DND-41 (cell line): ENCODE results near the gene HEATR1.

ENCODE experiments used
- CTCF ChIP-seq: IDR thresholded peaks from 2 replicates; pipeline ENCODE4 v1.5.1; 2012; ENCODE audit warnings: borderline replicate concordance, low read length, moderate library complexity, mild to moderate bottlenecking; ENCODE audit not compliant: poor library complexity, severe bottlenecking; ENCODE audit errors: extremely low read depth
- EZH2 ChIP-seq: IDR thresholded peaks from 3 replicates; pipeline ENCODE4 v1.6.1; 2012; ENCODE audit warnings: borderline replicate concordance, low read depth, mild to moderate bottlenecking, moderate library complexity, low read length, inconsistent platforms; ENCODE audit not compliant: severe bottlenecking

- TF ChIP-seq CTCF (no peak), EZH2 (no peak)
Observed at GRCh38 chr1:236522937-236523703, 81.2 kb downstream of the HEATR1 start.
